ENCODE measurements around the gene NADK2. TPM values are rescaled to one million over a fixed set of nuclear protein-coding genes. Genes with fewer than 3 reads are reported as not detected.

The NADK2 gene
- total and polyA plus RNA-seq, 4 donors, result 73.6 to 178 (median 88.0) TPM

- Histone ChIP-seq H3K9ac (ENCODE audit: low read depth in 1 of 2, low read length in 2 of 2) (no peak overlapping the region), H3K9me3 (ENCODE audit: control insufficient read depth in 4 of 4, low read length in 3 of 4) (no peaks in the 10 kb centered on the region), H3K4me1 (ENCODE audit: control insufficient read depth in 4 of 4, insufficient read depth in 4 of 4, low read length in 3 of 4) (peaks cover 0 to 3% (median 1%) of the 10 kb centered on the region in 4 donors), H3K27me3 (ENCODE audit: control insufficient read depth in 4 of 4, insufficient read depth in 4 of 4, low read length in 3 of 4) (no peaks in the 10 kb centered on the region), H3K36me3 (ENCODE audit: control insufficient read depth in 4 of 4, insufficient read depth in 3 of 4, low read depth in 1 of 4, low read length in 3 of 4) (peaks cover 0 to 9% (median 4%) of the 10 kb centered on the region in 4 donors), H3K27ac (ENCODE audit: low read depth in 1 of 2, low read length in 2 of 2) (no peak overlapping the region), H3K4me3 (ENCODE audit: low read depth in 1 of 3, low read length in 3 of 3) (no peak overlapping the region)
- no peak for DNase-seq (ENCODE audit: low spot score)
- TF ChIP-seq EGR1 (IDR thresholded peaks at IDR 0.05; ENCODE audit: low read depth in 2 of 2) (no peak), FOXA2 (IDR thresholded peaks at IDR 0.05) (no peak), MAX (IDR thresholded peaks at IDR 0.05) (no peak), ZBTB33 (IDR thresholded peaks at IDR 0.05) (no peak), SP1 (IDR thresholded peaks at IDR 0.05) (no peak), GABPA (IDR thresholded peaks at IDR 0.05 in 1 of 2, conservative IDR thresholded peaks at IDR 0.05 in 1 of 2) (no peak), TAF1 (conservative IDR thresholded peaks at IDR 0.05) (no peak), YY1 (IDR thresholded peaks at IDR 0.05) (no peak), FOXA1 (IDR thresholded peaks at IDR 0.05) (no peak), RXRA (IDR thresholded peaks at IDR 0.05) (no peak), NR2F2 (IDR thresholded peaks at IDR 0.05) (no peak), HNF4G (IDR thresholded peaks at IDR 0.05) (no peak), RAD21 (IDR thresholded peaks at IDR 0.05) (no peak), REST (IDR thresholded peaks at IDR 0.05) (no peak), CTCF (IDR thresholded peaks at IDR 0.05; ENCODE audit: low read depth, low read length, missing input control) (no peak), ATF3 (IDR thresholded peaks at IDR 0.05) (no peak), HNF4A (conservative IDR thresholded peaks at IDR 0.05) (no peak), JUND (IDR thresholded peaks at IDR 0.05) (no peak)
- WGBS, result 95% methylated on average over 6 of the region's 6 CpGs
Observed at GRCh38 chr5:36261186-36261585, 19.5 kb upstream of the NADK2 start.
